Heart right ventricle (tissue), 16 donors: ENCODE data around the gene FANCM. TPM values are rescaled to one million over a fixed set of nuclear protein-coding genes. Genes with fewer than 3 reads are reported as not detected.
"Not testable (repeated sequence)": the region's sequence is repeated elsewhere in the genome, so short reads cannot be mapped to it uniquely, and the experiment has no call there.

Experiments used
- ATAC-seq, 8 donors: fragments of 200-7000 bp; cut with Tn5 transposase; one replicate each; pipeline ENCODE4 v1.9.1; 2020; ENCODE audit warnings: mild to moderate bottlenecking in 8 of 8, moderate library complexity in 8 of 8, moderate number of reproducible peaks in 1 of 8
- DNase-seq, 2 donors: peaks; one replicate each; pipeline ENCODE4 v3.0.0-alpha.2; 2020
- H3K27ac ChIP-seq, 10 donors: fragments of 200-600 bp; sonication (generic) in 2 of 10; one replicate each; pipeline versions ENCODE4 v1.5.0 to v1.8.0; 2020 to 2022; ENCODE audit warnings: mild to moderate bottlenecking in 3 of 10
- H3K27me3 ChIP-seq, 7 donors: fragments of 200-600 bp; one replicate each; pipeline ENCODE4 v1.8.0; 2021 to 2022; ENCODE audit warnings: mild to moderate bottlenecking in 2 of 7
- H3K36me3 ChIP-seq, 9 donors: fragments of 200-600 bp; sonication (generic) in 1 of 9; one replicate each; pipeline versions ENCODE4 v1.5.0 to v1.8.0; 2020 to 2022; ENCODE audit warnings: mild to moderate bottlenecking in 2 of 9
- H3K4me1 ChIP-seq, 9 donors: fragments of 200-600 bp; sonication (generic) in 1 of 9; one replicate each; pipeline versions ENCODE4 v1.5.0 to v1.8.0; 2020 to 2022; ENCODE audit warnings: mild to moderate bottlenecking in 4 of 9
- H3K4me3 ChIP-seq, 10 donors: fragments of 200-600 bp; sonication (generic) in 2 of 10; one replicate each; pipeline versions ENCODE4 v1.5.0 to v1.8.0; 2020 to 2022; ENCODE audit warnings: mild to moderate bottlenecking in 7 of 10, moderate library complexity in 2 of 10
- H3K9me3 ChIP-seq, 11 donors: fragments of 200-600 bp in 10 of 11; sonication (generic) in 2 of 11; one replicate each; pipeline versions ENCODE4 v1.5.0 to v1.8.0; 2013 to 2022; ENCODE audit warnings: mild to moderate bottlenecking in 2 of 11, control low read depth in 1 of 11, moderate library complexity in 1 of 11
- WGBS, 2 donors: extraction: QIAGEN DNeasy Blood & Tissue Kit; methylation state at CpG; one replicate each; pipeline ENCODE4 v1.1.7; 2013; ENCODE audit warnings: inconsistent platforms in 1 of 2; 5-methylcytosine and 5-hydroxymethylcytosine counted together
- intact Hi-C, 10 donors: fragments of 100-400 bp; cut with DNase I; formaldehyde crosslinking; loops; one replicate each; pipeline versions ENCODE4 v1.11.1 to v1.14.2; 2022
- polyA plus RNA-seq, 2 donors: library from polyadenylated mRNA; stranded (reverse); fragments of 200-250 nt; gene quantifications; one replicate each; pipeline ENCODE4 v1.2.3, GENCODE V29; 2013
- total RNA-seq, 10 donors: library from RNA; stranded (reverse); fragmentation: NEBNext Ultra II Directional in 3 of 10; extraction: Animal tissue kit (Norgen Biotek cat#: 25700) in 3 of 10; gene quantifications; one replicate each; pipeline versions ENCODE4 v1.2.1 to v1.2.4, GENCODE V29; 2021 to 2023
- TF ChIP-seq, protein P1 (sequence below), 9 donors: fragments of 200-600 bp; sonication (generic) in 2 of 9; IDR thresholded peaks; one replicate each; pipeline versions ENCODE4 v1.5.0 to v1.8.0; 2021 to 2022; ENCODE audit warnings: antibody characterized with exemption in 9 of 9, mild to moderate bottlenecking in 5 of 9, moderate library complexity in 1 of 9
- donor health status: Arrhythmogenic right ventricular cardiomyopathy.
- donor health status: ischemic (EF 13 %, LVEDD 7.1; RV severe dilation, severe dysfunction).
- donor health status: healthy with polysubstance abuse.
- donor health status: DM: no; HTN: yes; CAD: no.
- donor health status: DM: no; HTN: no; CAD: no.
- donor health status: ischemic (EF 25% LVEDD 6.9; RV normal size, moderate dysfunction).
- donor health status: ischemic (EF 25% LVEDD 5.7; RV mildly dilated, moderate dysfunction).
- donor health status: healthy.
- donor health status: DM: yes; HTN: yes; CAD: no.
- donor health status: Ischemic cardiomyopathy.
- donor health status: ischemic (EF 35%, LVEDD 5.7; RV mildly dilated, moderate dysfunction).
- donor health status: nonischemic (EF 11% LVEDD 7.7; RV severe dilation, severe dysfunction).
- donor health status: DM: yes; HTN: yes; CAD: no.
- donor health status: PGD.
- donor health status: ischemic (EF 29% LVEDD 5.4; RV normal size, mild dysfunction).
- donor health status: nonischemic (EF 23%, LVEDD 6.1; RV moderate dilation, normal function).

FANCM gene
- total and polyA plus RNA-seq, 12 donors, result 0.96 to 6.2 (median 3.7) TPM

GRCh38 chr14:45212231-45212630 lies 76.5 kb downstream of the FANCM start:
- no peak for DNase-seq
- peaks cover 0 to 99% (median 0%) of the 10 kb centered on the region in 9 donors for H3K36me3 ChIP-seq
- H3K4me3 ChIP-seq, result no peak overlapping the region
- TF ChIP-seq, protein P1, sequence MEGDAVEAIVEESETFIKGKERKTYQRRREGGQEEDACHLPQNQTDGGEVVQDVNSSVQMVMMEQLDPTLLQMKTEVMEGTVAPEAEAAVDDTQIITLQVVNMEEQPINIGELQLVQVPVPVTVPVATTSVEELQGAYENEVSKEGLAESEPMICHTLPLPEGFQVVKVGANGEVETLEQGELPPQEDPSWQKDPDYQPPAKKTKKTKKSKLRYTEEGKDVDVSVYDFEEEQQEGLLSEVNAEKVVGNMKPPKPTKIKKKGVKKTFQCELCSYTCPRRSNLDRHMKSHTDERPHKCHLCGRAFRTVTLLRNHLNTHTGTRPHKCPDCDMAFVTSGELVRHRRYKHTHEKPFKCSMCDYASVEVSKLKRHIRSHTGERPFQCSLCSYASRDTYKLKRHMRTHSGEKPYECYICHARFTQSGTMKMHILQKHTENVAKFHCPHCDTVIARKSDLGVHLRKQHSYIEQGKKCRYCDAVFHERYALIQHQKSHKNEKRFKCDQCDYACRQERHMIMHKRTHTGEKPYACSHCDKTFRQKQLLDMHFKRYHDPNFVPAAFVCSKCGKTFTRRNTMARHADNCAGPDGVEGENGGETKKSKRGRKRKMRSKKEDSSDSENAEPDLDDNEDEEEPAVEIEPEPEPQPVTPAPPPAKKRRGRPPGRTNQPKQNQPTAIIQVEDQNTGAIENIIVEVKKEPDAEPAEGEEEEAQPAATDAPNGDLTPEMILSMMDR (IDR thresholded peaks at IDR 0.05), result no peak
- H3K9me3 ChIP-seq, result no peaks in the 10 kb centered on the region
- H3K27me3 ChIP-seq, result no peaks in the 10 kb centered on the region
- H3K27ac ChIP-seq, result no peak overlapping the region
- H3K4me1 ChIP-seq, result peaks cover 0 to 6% (median 0%) of the 10 kb centered on the region in 9 donors
- intact Hi-C loops, result no loop called here
- no peak for ATAC-seq
- WGBS, 2 donors, result 60 to 73% methylated on average over 3 of the region's 3 CpGs

GRCh38 chr14:45213716-45214115 lies 78.0 kb downstream of the FANCM start:
- H3K9me3 ChIP-seq, intact Hi-C loops: not testable (repeated sequence)

GRCh38 chr14:45214341-45214740 lies 78.6 kb downstream of the FANCM start:
- WGBS, 2 donors, result 99% methylated on average over 6 of the region's 6 CpGs
- peaks cover 0 to 97% (median 0%) of the 10 kb centered on the region in 9 donors for H3K36me3 ChIP-seq
- DNase-seq, intact Hi-C loops, H3K4me3 ChIP-seq, H3K27me3 ChIP-seq, H3K27ac ChIP-seq, H3K9me3 ChIP-seq, ATAC-seq, H3K4me1 ChIP-seq: not testable (repeated sequence)

More at GRCh38 chr14:45213716-45214115, 78.0 kb downstream of the FANCM start:
- ATAC-seq, H3K4me3 ChIP-seq, H3K27me3 ChIP-seq, H3K27ac ChIP-seq, DNase-seq, H3K4me1 ChIP-seq: not testable (repeated sequence)
- H3K36me3 ChIP-seq, result peaks cover 0 to 99% (median 0%) of the 10 kb centered on the region in 9 donors
- 44 to 58% methylated on average over 1 of the region's 1 CpG for WGBS, 2 donors

- Histone ChIP-seq H3K9me3 (no peaks in the 10 kb centered on the region), H3K27ac (no peak overlapping the region), H3K36me3 (peaks cover 0 to 84% (median 8%) of the 10 kb centered on the region in 9 donors), H3K27me3 (no peaks in the 10 kb centered on the region), H3K4me3 (no peak overlapping the region), H3K4me1 (no peaks in the 10 kb centered on the region)
- DNase-seq, result no peak
- ATAC-seq, result no peak
- intact Hi-C loops, result no loop called here
- TF ChIP-seq, protein P1 (IDR thresholded peaks at IDR 0.05), result no peak
- WGBS, 2 donors, result 89 to 95% methylated on average over 3 of the region's 3 CpGs
These were observed 86.9 kb downstream of the FANCM start for GRCh38 chr14:45222485-45223262.

- no peak overlapping the region for H3K4me3 ChIP-seq
- intact Hi-C loops, result no loop called here
- peaks cover 0 to 99% (median 13%) of the 10 kb centered on the region in 9 donors for H3K36me3 ChIP-seq
- H3K9me3 ChIP-seq, result no peaks in the 10 kb centered on the region
- 98 to 100% methylated on average over 4 of the region's 4 CpGs for WGBS, 2 donors
- TF ChIP-seq, protein P1 (IDR thresholded peaks at IDR 0.05), result no peak
- no peaks in the 10 kb centered on the region for H3K4me1 ChIP-seq
- no peak for ATAC-seq
- no peak overlapping the region for H3K27ac ChIP-seq
- DNase-seq, result no peak
- no peaks in the 10 kb centered on the region for H3K27me3 ChIP-seq
These were observed 91.8 kb downstream of the FANCM start for GRCh38 chr14:45227566-45227965.
